ENCODE results near the gene EMC9. TPM values are rescaled to one million over a fixed set of nuclear protein-coding genes. Genes with fewer than 3 reads are reported as not detected.

EMC9 gene
- polyA plus RNA-seq, 1 of the 3 experiments (the other 2 are of a cell fraction), result 19.3 TPM

GRCh38 chr14:24167469-24168114 lies 26.2 kb upstream of the EMC9 start:
- peaks cover 3% of the 10 kb centered on the region for H3F3A ChIP-seq (replicated peaks; ENCODE audit: insufficient read depth)
- H3K9ac ChIP-seq, result no peak overlapping the region
- no peaks in the 10 kb centered on the region for H4K20me1 ChIP-seq (ENCODE audit: insufficient read depth)
- H3K79me2 ChIP-seq (ENCODE audit: insufficient read depth), result peaks cover 8% of the 10 kb centered on the region
- no peak for DNase-seq
- no peaks in the 10 kb centered on the region for H3K27me3 ChIP-seq (ENCODE audit: insufficient read depth)
- H3K4me3 ChIP-seq (ENCODE audit: low read depth in 2 of 2, low read length in 1 of 2), result no peak overlapping the region
- POLR2A ChIA-PET, result no interaction called here
- no peak overlapping the region for H3K27ac ChIP-seq (ENCODE audit: low read depth in 2 of 2, low read length in 1 of 2)
- peaks cover 0 to 6% of the 10 kb centered on the region in 2 experiments; a peak in 1 of 4 replicates for H3K4me1 ChIP-seq (ENCODE audit: control insufficient read depth in 1 of 2, insufficient read depth in 2 of 2, low read depth in 1 of 2, low read length in 1 of 2)
- TF ChIP-seq RAD21 (IDR thresholded peaks at IDR 0.05; ENCODE audit: low read length) (no peak), FOXJ3 (CRISPR knock-in tag; IDR thresholded peaks at IDR 0.05) (no peak), EZH2phosphoT487 (IDR thresholded peaks at IDR 0.05; ENCODE audit: borderline replicate concordance, low read depth) (no peak)
- no peaks in the 10 kb centered on the region for H3K9me3 ChIP-seq
- H3K4me2 ChIP-seq, result no peak overlapping the region
- H3K36me3 ChIP-seq (replicated peaks in 1 of 2; ENCODE audit: control insufficient read depth in 1 of 2, insufficient read depth in 2 of 2, low read length in 1 of 2), result peaks cover 16 to 40% of the 10 kb centered on the region in 2 experiments
- CTCF ChIA-PET, result interaction anchor here (1.7 kb wide), 1 partner anchor 17 kb away, joined by 6 read pairs; no protein-coding TSS in a partner anchor
- no peak overlapping the region for H2AFZ ChIP-seq (ENCODE audit: low read depth)
- WGBS (ENCODE audit: low lambda C conversion rate), result 91% methylated on average over 3 of the region's 3 CpGs
- H3K9me2 ChIP-seq, result no peaks in the 10 kb centered on the region

DNA sequence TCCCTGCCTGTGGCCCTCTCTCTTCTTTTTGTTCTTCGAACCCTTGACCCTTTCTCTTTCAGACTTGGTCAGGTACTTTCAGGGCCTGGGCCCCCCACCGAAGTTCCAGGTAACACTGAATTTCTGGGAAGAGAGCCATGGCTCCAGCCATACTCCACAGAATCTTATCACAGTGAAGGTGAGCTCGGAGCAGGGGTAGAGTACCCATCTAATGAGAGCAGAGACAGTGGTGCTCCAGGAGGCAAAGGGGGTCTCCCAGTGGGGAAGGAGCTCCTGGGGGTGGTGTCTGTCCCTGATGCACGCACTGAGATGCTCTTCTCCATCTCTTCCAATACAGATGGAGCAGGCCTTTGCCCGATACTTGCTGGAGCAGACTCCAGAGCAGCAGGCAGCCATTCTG lies 24.4 kb upstream of the EMC9 start:
- CTCF ChIA-PET, result interaction anchor here (0.8 kb wide), 1 partner anchor 107 kb away, joined by 3 read pairs; no protein-coding TSS in a partner anchor
- Histone ChIP-seq H3K4me1 (ENCODE audit: control insufficient read depth in 1 of 2, insufficient read depth in 2 of 2, low read depth in 1 of 2, low read length in 1 of 2) (peaks cover under 1 to 15% of the 10 kb centered on the region in 2 experiments; a peak in 1 of 4 replicates), H3K27ac (ENCODE audit: low read depth in 2 of 2, low read length in 1 of 2) (no peak overlapping the region), H3F3A (replicated peaks; ENCODE audit: insufficient read depth) (peaks cover 3% of the 10 kb centered on the region), H3K9me2 (no peaks in the 10 kb centered on the region), H3K27me3 (ENCODE audit: insufficient read depth) (no peaks in the 10 kb centered on the region), H3K36me3 (replicated peaks in 1 of 2; ENCODE audit: control insufficient read depth in 1 of 2, insufficient read depth in 2 of 2, low read length in 1 of 2) (peaks cover 16 to 40% of the 10 kb centered on the region in 2 experiments), H3K4me2 (no peak overlapping the region), H3K4me3 (ENCODE audit: low read depth in 2 of 2, low read length in 1 of 2) (no peak overlapping the region), H4K20me1 (ENCODE audit: insufficient read depth) (peaks cover under 1% of the 10 kb centered on the region; the same call in 1 of the 2 replicates), H3K9ac (no peak overlapping the region), H3K79me2 (ENCODE audit: insufficient read depth) (peaks cover 23% of the 10 kb centered on the region), H3K9me3 (no peaks in the 10 kb centered on the region), H2AFZ (ENCODE audit: low read depth) (no peak overlapping the region)
- POLR2A ChIA-PET, result no interaction called here
- DNase-seq, result no peak
- WGBS (ENCODE audit: low lambda C conversion rate), result 94% methylated on average over 5 of the region's 5 CpGs
- TF ChIP-seq CHD2 (IDR thresholded peaks at IDR 0.05; ENCODE audit: low read length, partially characterized antibody) (no peak), ZBTB33 (IDR thresholded peaks at IDR 0.05; ENCODE audit: borderline replicate concordance, low read depth) (no peak), GATA2 (CRISPR knock-in tag; IDR thresholded peaks at IDR 0.05) (no peak), NFIC (IDR thresholded peaks at IDR 0.05; ENCODE audit: borderline replicate concordance) (no peak), TCF12 (IDR thresholded peaks at IDR 0.05) (no peak), GABPA (IDR thresholded peaks at IDR 0.05; ENCODE audit: low read depth) (no peak), MEF2A (IDR thresholded peaks at IDR 0.05; ENCODE audit: borderline replicate concordance, low read depth) (no peak), CTCF (IDR thresholded peaks at IDR 0.05) (no peak), TAF1 (IDR thresholded peaks at IDR 0.05; ENCODE audit: borderline replicate concordance, low read depth, low read length) (no peak), JUND (IDR thresholded peaks at IDR 0.05) (no peak), IRF3 (IDR thresholded peaks at IDR 0.05; ENCODE audit: low read depth, low read length) (no peak)
- TF ChIP-seq, protein P1, sequence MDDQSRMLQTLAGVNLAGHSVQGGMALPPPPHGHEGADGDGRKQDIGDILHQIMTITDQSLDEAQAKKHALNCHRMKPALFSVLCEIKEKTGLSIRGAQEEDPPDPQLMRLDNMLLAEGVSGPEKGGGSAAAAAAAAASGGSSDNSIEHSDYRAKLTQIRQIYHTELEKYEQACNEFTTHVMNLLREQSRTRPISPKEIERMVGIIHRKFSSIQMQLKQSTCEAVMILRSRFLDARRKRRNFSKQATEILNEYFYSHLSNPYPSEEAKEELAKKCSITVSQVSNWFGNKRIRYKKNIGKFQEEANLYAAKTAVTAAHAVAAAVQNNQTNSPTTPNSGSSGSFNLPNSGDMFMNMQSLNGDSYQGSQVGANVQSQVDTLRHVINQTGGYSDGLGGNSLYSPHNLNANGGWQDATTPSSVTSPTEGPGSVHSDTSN (IDR thresholded peaks at IDR 0.05), result no peak
